ENCODE results near the gene LAMB3.
A peak's percentile ranks its signal among the peaks of the same experiment; 100 is the strongest.

LAMB3 gene

GRCh38 chr1:209633335-209633997 is 18.8 kb downstream of the LAMB3 start:
- no peak for DNase-seq (ENCODE audit: low spot score)

GRCh38 chr1:209630383-209631225 is 21.6 kb downstream of the LAMB3 start:
- no peak for DNase-seq (ENCODE audit: low spot score)

- no peak for DNase-seq (ENCODE audit: low spot score)
Observed at GRCh38 chr1:209629621-209630382, 22.4 kb downstream of the LAMB3 start.

DNA sequence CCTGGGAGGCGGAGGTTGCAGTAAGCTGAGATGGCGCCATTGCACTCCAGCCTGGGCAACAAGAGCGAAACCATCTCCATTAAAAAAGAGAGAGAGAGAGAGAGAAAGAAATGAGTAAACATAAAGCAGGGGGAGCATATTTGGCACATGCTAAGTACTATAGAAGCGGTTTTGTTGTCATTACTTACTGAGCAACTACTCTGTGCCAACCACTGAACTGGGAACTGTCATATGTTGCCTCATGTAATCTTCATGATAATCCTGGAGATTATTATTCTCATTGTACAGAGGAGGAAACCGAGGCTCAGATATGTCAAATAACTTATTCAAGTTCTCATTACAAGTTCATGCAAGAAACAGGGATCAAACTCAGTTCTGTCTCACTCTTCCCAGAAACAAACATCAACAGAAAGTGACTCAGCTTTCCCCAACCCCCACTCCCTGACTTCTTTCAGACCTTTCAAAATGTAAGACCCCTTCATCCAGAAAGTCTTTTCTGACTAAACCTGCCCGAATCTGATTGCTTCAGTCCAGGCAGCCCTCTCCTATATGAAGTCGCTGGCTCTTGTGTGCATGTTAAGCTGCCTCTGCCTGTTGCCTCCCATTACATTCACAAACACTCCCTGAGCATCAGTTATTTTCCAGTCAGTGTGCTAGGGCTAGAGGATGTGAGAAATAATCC is 23.5 kb downstream of the LAMB3 start:
- DNase-seq (ENCODE audit: low spot score), result no peak

- peak; percentile 75 for DNase-seq (ENCODE audit: low spot score)
Observed at GRCh38 chr1:209627732-209628196, 24.5 kb downstream of the LAMB3 start.

- peak; percentile 50 for DNase-seq (ENCODE audit: low spot score)
Observed at GRCh38 chr1:209627027-209627731, 25.0 kb downstream of the LAMB3 start.

DNA sequence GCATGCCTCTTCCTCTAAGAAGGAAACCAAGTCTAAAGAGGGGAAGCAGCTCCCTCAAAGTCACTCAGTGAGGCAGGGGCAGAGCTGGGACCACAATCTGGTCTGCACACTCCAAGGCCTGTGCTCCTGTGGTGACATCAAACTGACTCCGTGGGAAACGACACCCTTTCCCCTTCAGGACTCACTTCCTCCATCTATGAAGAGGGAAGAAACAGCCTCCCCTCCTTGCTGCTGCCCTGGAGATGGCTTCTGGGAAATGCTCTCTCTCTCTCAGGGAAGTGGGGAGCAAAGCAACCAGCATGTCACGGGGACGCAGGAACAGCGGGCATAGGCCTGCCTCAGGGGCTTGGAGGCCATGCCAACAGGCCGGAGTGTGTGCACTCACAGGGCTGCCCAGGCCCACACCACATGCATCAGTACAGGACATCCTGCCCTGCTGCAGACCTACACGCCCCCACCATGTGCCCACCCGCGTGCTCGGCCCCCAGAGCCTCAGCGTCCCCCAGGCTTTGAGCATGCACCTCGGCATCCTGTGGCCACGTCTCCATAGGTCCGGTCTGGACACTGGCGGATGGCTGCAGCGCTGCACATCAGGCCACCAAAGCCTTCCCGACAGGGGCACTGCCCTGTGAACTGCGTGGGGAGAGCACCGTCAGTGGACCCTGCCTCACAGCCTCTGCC is 25.7 kb downstream of the LAMB3 start:
- DNase-seq (ENCODE audit: low spot score), result no peak

DNA sequence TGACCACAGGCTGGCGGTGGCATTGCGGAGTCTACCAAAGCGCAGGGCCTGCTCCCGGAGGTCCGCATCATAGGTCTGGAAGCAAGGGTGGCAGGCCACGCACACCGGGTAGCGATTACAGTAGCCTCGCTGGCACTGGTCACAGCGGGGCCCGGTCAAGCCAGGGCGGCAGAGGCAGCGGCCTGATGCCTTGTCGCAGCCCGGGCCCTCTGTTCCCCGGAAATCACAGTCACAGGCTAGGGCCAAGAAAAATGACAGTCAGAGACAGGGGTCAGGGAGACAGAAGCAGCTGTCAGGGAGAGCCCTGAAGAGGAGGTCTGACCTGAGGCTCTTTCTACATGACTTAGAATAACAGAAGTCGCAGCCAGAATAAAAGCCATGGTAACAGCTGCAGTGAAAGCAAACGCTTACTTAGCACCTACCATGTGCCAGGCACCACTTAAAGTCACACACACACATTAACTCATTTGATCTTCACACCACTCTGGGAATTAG is 26.4 kb downstream of the LAMB3 start:
- DNase-seq (ENCODE audit: low spot score), result no peak

DNA sequence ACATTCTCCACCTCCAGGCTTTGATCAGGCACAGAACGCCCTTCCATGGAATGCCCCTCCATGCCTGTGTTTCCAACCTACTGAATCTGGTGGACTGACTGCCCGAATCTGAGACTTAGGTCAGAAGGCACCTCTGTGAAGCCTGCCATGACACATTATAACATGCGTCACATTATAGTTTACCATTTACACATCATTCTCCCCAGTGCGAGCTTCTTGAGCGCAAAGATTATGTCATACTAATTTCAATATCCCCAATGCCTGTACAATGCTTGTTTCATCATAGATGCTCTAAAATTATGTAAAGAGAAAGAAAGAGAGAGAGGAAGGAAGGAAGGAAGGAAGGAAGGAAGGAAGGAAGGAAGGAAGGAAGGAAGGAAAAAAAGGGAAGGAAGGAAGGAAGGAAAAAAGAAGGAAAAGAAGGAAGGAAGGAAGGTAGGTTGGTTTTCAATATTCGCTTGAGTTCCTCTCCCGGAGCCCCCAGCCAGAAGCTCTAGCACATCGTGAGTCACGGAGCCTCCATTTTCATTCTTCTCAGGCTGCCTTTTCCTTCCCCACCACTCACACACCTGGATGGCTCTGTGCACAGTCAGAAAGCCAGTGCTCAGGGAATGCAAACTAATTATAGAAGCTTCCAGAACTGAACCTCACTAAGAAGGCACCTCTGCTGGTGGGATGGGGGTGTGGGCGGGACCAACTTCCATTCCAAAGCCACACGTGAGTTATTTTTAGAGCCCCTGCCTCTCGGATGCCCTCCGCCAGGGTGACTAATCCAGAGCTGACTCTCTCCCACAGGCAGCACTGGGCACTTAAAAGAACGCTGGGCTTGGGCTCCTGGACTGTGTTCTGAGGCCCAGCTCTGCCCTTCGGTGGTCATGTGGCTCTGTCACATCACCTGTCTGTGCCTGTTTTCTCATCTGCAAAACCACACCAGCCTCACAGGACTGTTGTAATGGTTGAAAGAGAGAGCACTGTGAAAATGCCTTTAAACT is 27.4 kb downstream of the LAMB3 start:
- DNase-seq (ENCODE audit: low spot score), result no peak

GRCh38 chr1:209622841-209623829 is 29.1 kb downstream of the LAMB3 start:
- DNase-seq (ENCODE audit: low spot score), result peak; percentile 50

DNA sequence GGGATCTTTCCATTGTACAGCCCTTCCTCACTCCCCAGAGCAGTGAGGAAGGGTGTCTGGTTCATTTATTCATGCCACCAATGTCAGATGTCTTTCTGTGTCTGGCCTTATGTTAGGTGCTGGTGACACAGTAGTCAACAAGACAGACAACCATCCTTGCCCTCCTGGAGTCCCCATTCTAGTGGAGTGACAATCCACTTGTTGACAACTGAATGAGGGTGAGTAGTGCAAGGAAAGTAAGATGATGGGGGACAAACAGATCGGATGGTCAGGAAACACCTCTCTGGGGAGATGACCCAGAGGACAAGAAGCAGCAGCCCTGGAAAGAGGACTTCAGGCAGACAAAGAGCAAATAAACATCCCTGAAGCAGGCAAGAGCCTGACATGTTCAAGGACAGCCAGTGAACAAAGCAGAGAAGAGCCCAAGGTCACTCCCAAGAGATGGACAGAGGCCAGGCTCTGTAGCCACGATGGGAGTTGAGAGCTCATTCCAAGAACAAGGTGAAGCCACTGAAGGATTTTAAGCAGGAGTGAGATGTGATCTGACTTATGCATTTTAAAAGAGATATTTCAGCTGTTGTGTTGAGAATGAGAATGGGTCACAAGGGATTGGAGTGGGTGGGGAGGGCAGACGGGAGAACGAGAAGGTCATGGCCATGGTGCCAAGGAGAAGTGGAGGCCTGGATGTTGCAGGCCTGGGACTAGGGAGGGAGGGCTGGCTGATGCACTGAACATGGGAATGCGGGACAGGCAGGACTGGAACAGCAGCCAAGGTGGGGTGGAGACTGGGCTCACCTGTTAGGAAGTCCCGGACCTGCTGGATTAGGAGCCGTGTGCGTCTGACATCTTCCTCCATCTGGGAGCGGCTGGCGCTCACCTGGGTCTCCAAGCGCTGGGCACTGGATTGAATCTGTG is 30.2 kb downstream of the LAMB3 start:
- no peak for DNase-seq (ENCODE audit: low spot score)

DNA sequence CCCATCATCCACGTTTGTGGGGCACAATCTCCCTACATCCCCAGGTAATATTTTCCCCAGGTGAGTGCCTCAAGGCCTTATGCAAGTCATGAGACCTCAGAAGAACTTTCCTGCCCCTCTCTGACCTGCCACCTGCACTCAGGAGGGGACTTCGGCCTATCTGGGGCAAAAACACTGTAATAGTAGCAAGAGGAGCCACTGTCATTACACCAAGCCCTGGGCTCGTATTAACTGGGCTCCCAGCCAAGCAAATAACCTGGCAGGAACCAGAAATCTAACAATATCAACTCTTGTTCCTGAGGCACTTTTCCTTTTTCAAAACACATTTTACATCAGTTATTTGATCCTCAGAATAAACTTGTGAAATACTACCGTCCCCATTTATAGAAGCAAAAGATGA is 30.9 kb downstream of the LAMB3 start:
- DNase-seq (ENCODE audit: low spot score), result no peak

DNA sequence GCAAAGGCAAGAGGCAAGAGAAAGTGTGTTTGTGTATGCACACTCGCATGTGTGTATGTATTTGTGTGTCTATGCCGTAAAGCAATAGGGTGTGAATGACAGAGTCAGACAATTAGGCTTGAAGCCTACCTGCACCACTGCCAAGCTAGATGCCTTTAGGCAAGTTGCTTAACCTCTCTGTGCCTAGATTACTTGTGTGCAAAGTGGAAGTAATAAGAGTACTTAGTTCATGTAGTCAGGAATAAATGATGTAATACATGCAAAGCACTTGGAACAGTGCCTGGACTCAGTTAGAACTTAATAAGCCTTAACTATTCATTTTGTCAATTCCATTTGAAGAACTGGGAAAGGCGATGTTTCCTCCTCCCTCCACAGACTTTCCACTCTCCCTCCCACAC is 31.7 kb downstream of the LAMB3 start:
- no peak for DNase-seq (ENCODE audit: low spot score)

GRCh38 chr1:209619696-209620486 is 32.3 kb downstream of the LAMB3 start:
- no peak for DNase-seq (ENCODE audit: low spot score)

DNA sequence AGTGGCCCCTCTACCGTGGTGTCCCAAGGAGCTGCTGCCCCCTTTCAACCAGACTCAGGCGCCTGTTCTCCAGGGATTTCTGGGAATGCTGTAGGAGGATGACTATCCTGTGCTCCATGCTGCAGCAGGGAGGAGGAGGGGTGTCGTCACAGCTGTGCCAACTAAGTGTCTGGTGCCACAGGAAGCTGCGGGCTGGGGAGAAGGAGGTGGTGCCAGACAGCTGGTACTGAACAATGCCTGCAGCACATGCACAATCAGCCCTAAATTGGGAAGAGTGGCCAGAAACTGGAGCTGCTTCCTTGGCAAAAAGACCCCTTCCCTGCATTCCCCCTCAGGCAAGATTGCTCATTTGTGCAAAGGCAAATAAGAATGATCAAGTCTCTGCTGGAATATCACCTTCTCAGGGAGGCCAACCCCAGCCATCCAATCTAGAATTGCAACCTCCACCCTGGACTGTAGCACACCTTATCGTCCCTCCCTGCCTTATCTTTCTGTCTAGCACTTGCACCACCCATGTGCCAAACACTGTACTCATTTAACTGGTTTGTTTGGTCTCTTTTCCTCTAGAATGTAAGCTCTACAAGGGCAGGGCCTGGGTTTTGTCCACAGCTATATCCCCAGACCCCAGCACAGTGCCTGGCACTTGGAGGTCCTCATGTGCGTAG is 33.3 kb downstream of the LAMB3 start:
- DNase-seq (ENCODE audit: low spot score), result no peak

DNA sequence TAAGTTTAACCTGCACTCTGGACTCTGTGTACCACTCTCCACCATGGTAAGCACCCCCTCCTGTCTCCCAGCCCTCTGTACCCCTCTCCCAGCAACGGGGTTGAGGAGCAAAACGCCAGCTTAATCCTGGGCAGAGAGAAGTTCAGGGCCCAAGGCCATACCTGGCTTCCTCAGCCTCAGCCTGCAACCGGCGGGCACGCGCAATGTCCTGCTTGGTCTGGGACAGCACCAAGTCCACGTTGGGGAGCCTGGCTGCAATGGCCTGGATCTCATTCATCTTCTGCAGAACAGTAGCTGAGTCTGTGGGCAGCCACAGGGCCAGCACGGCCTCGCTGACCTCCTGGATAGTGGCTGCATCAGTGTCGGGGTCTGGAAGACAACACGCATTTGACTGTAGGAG is 33.9 kb downstream of the LAMB3 start:
- no peak for DNase-seq (ENCODE audit: low spot score)
